ENCODE results near the gene C1orf174. TPM values are rescaled to one million over a fixed set of nuclear protein-coding genes. Genes with fewer than 3 reads are reported as not detected.

Gene C1orf174
- total and polyA plus RNA-seq, 2 of the 13 experiments (the other 11 are each of a cell fraction or from before 2014, with no cell fraction given) = 21.6 to 31.4 TPM

- Histone ChIP-seq H3K27me3 (ENCODE audit: control insufficient read depth in 1 of 2, insufficient read depth in 2 of 2, low read length in 2 of 2) (no peaks in the 10 kb centered on the region), H4K20me1 (ENCODE audit: insufficient read depth, low read length) (no peaks in the 10 kb centered on the region), H3K9me3 (ENCODE audit: low read length) (no peaks in the 10 kb centered on the region), H3K79me2 (ENCODE audit: insufficient read depth, low read length) (no peaks in the 10 kb centered on the region), H3K4me3 (replicated peaks in 1 of 3; ENCODE audit: insufficient read depth in 1 of 3, low read depth in 2 of 3, low read length in 3 of 3) (no peak overlapping the region), H3K27ac (ENCODE audit: extremely low read length, insufficient read depth, low read length) (no peak overlapping the region), H2AFZ (ENCODE audit: low read length) (no peak overlapping the region), H3K36me3 (replicated peaks in 1 of 2; ENCODE audit: control insufficient read depth in 1 of 2, insufficient read depth in 2 of 2, low read length in 2 of 2) (peaks cover 5 to 11% of the 10 kb centered on the region in 2 experiments; a peak in 3 of 5 replicates), H3K9ac (ENCODE audit: insufficient read depth, low read depth, low read length) (no peak overlapping the region), H3K4me2 (ENCODE audit: low read depth, low read length) (no peak overlapping the region), H3K4me1 (ENCODE audit: insufficient read depth, low read length) (no peaks in the 10 kb centered on the region)
- TF ChIP-seq ZBTB4 (CRISPR knock-in tag; IDR thresholded peaks at IDR 0.05; ENCODE audit: borderline replicate concordance) (no peak), ZBTB7A (CRISPR knock-in tag; IDR thresholded peaks at IDR 0.05) (no peak), MAFG (CRISPR knock-in tag; IDR thresholded peaks at IDR 0.05) (no peak), ATF5 (CRISPR knock-in tag; IDR thresholded peaks at IDR 0.05; ENCODE audit: low read depth) (no peak), PRDM15 (CRISPR knock-in tag; IDR thresholded peaks at IDR 0.05) (no peak), MEIS2 (CRISPR knock-in tag; IDR thresholded peaks at IDR 0.05) (no peak), ZNF749 (CRISPR knock-in tag; IDR thresholded peaks at IDR 0.05; ENCODE audit: borderline replicate concordance) (no peak), ZFP36L1 (CRISPR knock-in tag; IDR thresholded peaks at IDR 0.05) (no peak), ZSCAN12 (CRISPR knock-in tag; IDR thresholded peaks at IDR 0.05) (no peak), KDM3A (CRISPR knock-in tag; IDR thresholded peaks at IDR 0.05; ENCODE audit: low read depth) (no peak), ZNF704 (CRISPR knock-in tag; IDR thresholded peaks at IDR 0.05; ENCODE audit: borderline replicate concordance) (no peak), SNAPC5 (CRISPR knock-in tag; IDR thresholded peaks at IDR 0.05; ENCODE audit: borderline replicate concordance) (no peak), CAMTA2 (CRISPR knock-in tag; IDR thresholded peaks at IDR 0.05; ENCODE audit: borderline replicate concordance) (no peak)
- 98% methylated on average over 7 of the region's 7 CpGs for WGBS (ENCODE audit: low lambda C conversion rate)
- CTCF ChIA-PET (ENCODE audit: low intra/inter-chr PET ratio, low total read pairs) = no interaction called here
- ATAC-seq = no peak
- in situ Hi-C loops (cut with HindIII; ENCODE audit: extremely low pct_ligation_motif_present, low pct_unique_long_range_greater_than_20kb) = no loop called here
- intact Hi-C loops (cut with micrococcal nuclease; ENCODE audit: unreplicated experiment) = no loop called here
- DNase-seq (ENCODE audit: low spot score) = no peak
- POLR2A ChIA-PET = no interaction called here
- FAIRE-seq = no peak
- no TSS peak for BruUV-seq (replicated peaks)
Observed at GRCh38 chr1:3871451-3871805, 28.6 kb downstream of the C1orf174 start.
